GM12892 (cell line): ENCODE data around the gene CRAMP1.
"Not testable (repeated sequence)": the region's sequence is repeated elsewhere in the genome, so short reads cannot be mapped to it uniquely, and the experiment has no call there.

Source experiments
- POLR2A ChIP-seq: IDR thresholded peaks from 2 replicates; pipeline ENCODE4 v1.6.1; 2011; ENCODE audit warnings: low read depth, low read length, control low read depth
- POLR2AphosphoS5 ChIP-seq: IDR thresholded peaks from 2 replicates; pipeline ENCODE4 v1.6.1; 2011; ENCODE audit warnings: low read depth, low read length, control low read depth
- TAF1 ChIP-seq: IDR thresholded peaks from 2 replicates; pipeline ENCODE4 v1.6.1; 2011; ENCODE audit warnings: low read depth, mild to moderate bottlenecking, control low read depth, low read length, borderline replicate concordance

DNA sequence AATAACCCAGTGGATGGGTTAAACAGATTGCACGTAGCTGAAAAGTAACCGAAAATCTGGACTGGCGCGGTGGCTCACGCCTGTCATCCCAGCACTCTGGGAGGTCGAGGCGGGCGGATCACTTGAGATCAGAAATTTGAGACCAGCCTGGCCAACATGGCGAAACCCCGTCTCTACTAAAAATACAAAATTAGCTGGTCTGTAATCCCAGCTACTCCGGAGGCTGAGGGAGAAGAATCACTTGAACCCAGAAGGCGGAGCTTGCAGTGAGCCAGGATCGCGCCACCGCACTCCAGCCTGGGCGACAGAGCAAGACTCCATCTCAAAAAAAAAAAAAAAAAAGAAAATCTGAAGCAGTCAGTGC is 93.1 kb downstream of the CRAMP1 start:
- TF ChIP-seq POLR2A, POLR2AphosphoS5, TAF1: not testable (repeated sequence)
